SK-N-SH treated with all-trans-retinoic acid at 6 μM for 48 hours (cell line): ENCODE results near the gene SLC22A23.

Source experiments
- ATAC-seq: fragments of 200-7000 bp; cut with Tn5 transposase; 3 replicates; pipeline ENCODE4 v1.9.1; 2020; ENCODE audit warnings: mild to moderate bottlenecking, moderate library complexity
- ARNTL ChIP-seq: fragments of 450-650 bp; formaldehyde crosslinking; IDR thresholded peaks from 2 replicates; pipeline ENCODE4 v1.5.0; 2020; ENCODE audit warnings: low read depth, mild to moderate bottlenecking, moderate library complexity, borderline replicate concordance
- CSDC2 ChIP-seq: fragments of 250-450 bp; sonication (Bioruptor Pico); IDR thresholded peaks from 2 replicates; pipeline ENCODE4 v1.5.0; 2020; ENCODE audit warnings: mild to moderate bottlenecking, moderate library complexity
- ESRRG ChIP-seq: fragments of 250-450 bp; sonication (Bioruptor Pico); IDR thresholded peaks from 2 replicates; pipeline ENCODE4 v1.6.1; 2021; ENCODE audit warnings: mild to moderate bottlenecking
- GLIS3 ChIP-seq: fragments of 250-450 bp; sonication (Bioruptor Pico); IDR thresholded peaks from 2 replicates; pipeline ENCODE4 v1.5.0; 2020; ENCODE audit warnings: mild to moderate bottlenecking, moderate library complexity
- OSR1 ChIP-seq: fragments of 250-450 bp; sonication (Bioruptor Pico); IDR thresholded peaks from 2 replicates; pipeline ENCODE4 v1.8.0; 2022; ENCODE audit warnings: moderate library complexity, mild to moderate bottlenecking, inconsistent platforms
- PPARA ChIP-seq: fragments of 250-450 bp; sonication (Bioruptor Pico); IDR thresholded peaks from 2 replicates; pipeline ENCODE4 v1.5.0; 2020; ENCODE audit warnings: mild to moderate bottlenecking, borderline replicate concordance
- RARB ChIP-seq: fragments of 250-450 bp; sonication (Bioruptor Pico); IDR thresholded peaks from 2 replicates; pipeline ENCODE4 v1.8.0; 2021; ENCODE audit warnings: mild to moderate bottlenecking, moderate library complexity
- SNAI2 ChIP-seq: fragments of 250-450 bp; sonication (Bioruptor Pico); IDR thresholded peaks from 2 replicates; pipeline ENCODE4 v1.5.0; 2020; ENCODE audit warnings: mild to moderate bottlenecking, moderate library complexity
- TCF4 ChIP-seq: fragments of 250-450 bp; sonication (Bioruptor Pico); IDR thresholded peaks from 2 replicates; pipeline ENCODE4 v1.8.0; 2021; ENCODE audit warnings: mild to moderate bottlenecking, moderate library complexity, borderline replicate concordance
- ZC3H10 ChIP-seq: fragments of 250-450 bp; sonication (Bioruptor Pico); IDR thresholded peaks from 2 replicates; pipeline ENCODE4 v1.5.1; 2021; ENCODE audit warnings: mild to moderate bottlenecking, moderate library complexity
- ZFP3 ChIP-seq: fragments of 250-450 bp; sonication (Bioruptor Pico); IDR thresholded peaks from 2 replicates; pipeline ENCODE4 v1.5.0; 2020; ENCODE audit warnings: mild to moderate bottlenecking, moderate library complexity
- ZFP30 ChIP-seq: fragments of 450-650 bp; formaldehyde crosslinking; IDR thresholded peaks from 2 replicates; pipeline ENCODE4 v1.5.0; 2022; ENCODE audit warnings: mild to moderate bottlenecking, moderate library complexity
- ZNF565 ChIP-seq: fragments of 450-650 bp; formaldehyde crosslinking; conservative IDR thresholded peaks from 2 replicates; pipeline ENCODE4 v1.5.0; 2020; ENCODE audit warnings: low read depth, mild to moderate bottlenecking, moderate library complexity
- ZNF70 ChIP-seq: fragments of 450-650 bp; formaldehyde crosslinking; IDR thresholded peaks from 2 replicates; pipeline ENCODE4 v1.5.0; 2020; ENCODE audit warnings: mild to moderate bottlenecking, moderate library complexity
- ZNF8 ChIP-seq: fragments of 450-650 bp; formaldehyde crosslinking; IDR thresholded peaks from 2 replicates; pipeline ENCODE4 v1.5.0; 2020; ENCODE audit warnings: mild to moderate bottlenecking, moderate library complexity
- TF ChIP-seq, protein P1 (sequence below): fragments of 250-450 bp; sonication (Bioruptor Pico); IDR thresholded peaks from 2 replicates; pipeline ENCODE4 v1.5.0; 2020; ENCODE audit warnings: mild to moderate bottlenecking, moderate library complexity
- TF ChIP-seq, protein P2 (sequence below): fragments of 250-450 bp; sonication (Bioruptor Pico); IDR thresholded peaks from 2 replicates; pipeline ENCODE4 v1.8.0; 2021; ENCODE audit warnings: low read depth, mild to moderate bottlenecking, moderate library complexity, borderline replicate concordance
- TF ChIP-seq, protein P3 (sequence below): fragments of 250-450 bp; sonication (Bioruptor Pico); IDR thresholded peaks from 2 replicates; pipeline ENCODE4 v1.8.0; 2020; ENCODE audit warnings: mild to moderate bottlenecking, moderate library complexity, borderline replicate concordance
- TF ChIP-seq, protein P4 (sequence below): fragments of 250-450 bp; sonication (Bioruptor Pico); IDR thresholded peaks from 2 replicates; pipeline ENCODE4 v1.5.1; 2021; ENCODE audit warnings: mild to moderate bottlenecking, moderate library complexity

Gene SLC22A23

DNA sequence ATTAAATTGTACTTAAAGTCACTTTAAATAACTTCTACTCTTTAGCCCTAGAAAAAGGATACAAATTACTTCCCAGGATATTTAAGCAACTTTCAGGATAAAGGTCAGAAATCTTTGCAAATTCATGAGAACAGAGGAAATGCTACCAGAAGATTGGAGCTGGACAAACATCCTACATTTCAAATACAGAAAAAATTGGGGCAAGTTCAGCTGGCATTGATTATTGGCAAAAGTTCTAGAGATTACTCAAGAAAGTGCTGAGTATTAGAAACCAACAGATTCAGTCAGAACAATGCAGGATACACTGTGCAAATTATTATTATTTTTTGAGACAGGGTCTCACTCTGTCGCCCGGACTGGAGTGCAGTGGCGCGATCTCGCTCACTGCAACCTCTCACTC is 6.0 kb downstream of the SLC22A23 start:
- no peak for TF ChIP-seq GLIS3 (CRISPR knock-in tag)
- TF ChIP-seq SNAI2 (CRISPR knock-in tag) = no peak
- TF ChIP-seq OSR1 (CRISPR knock-in tag) = no peak
- TF ChIP-seq CSDC2 (CRISPR knock-in tag) = no peak
- TF ChIP-seq, protein P1, sequence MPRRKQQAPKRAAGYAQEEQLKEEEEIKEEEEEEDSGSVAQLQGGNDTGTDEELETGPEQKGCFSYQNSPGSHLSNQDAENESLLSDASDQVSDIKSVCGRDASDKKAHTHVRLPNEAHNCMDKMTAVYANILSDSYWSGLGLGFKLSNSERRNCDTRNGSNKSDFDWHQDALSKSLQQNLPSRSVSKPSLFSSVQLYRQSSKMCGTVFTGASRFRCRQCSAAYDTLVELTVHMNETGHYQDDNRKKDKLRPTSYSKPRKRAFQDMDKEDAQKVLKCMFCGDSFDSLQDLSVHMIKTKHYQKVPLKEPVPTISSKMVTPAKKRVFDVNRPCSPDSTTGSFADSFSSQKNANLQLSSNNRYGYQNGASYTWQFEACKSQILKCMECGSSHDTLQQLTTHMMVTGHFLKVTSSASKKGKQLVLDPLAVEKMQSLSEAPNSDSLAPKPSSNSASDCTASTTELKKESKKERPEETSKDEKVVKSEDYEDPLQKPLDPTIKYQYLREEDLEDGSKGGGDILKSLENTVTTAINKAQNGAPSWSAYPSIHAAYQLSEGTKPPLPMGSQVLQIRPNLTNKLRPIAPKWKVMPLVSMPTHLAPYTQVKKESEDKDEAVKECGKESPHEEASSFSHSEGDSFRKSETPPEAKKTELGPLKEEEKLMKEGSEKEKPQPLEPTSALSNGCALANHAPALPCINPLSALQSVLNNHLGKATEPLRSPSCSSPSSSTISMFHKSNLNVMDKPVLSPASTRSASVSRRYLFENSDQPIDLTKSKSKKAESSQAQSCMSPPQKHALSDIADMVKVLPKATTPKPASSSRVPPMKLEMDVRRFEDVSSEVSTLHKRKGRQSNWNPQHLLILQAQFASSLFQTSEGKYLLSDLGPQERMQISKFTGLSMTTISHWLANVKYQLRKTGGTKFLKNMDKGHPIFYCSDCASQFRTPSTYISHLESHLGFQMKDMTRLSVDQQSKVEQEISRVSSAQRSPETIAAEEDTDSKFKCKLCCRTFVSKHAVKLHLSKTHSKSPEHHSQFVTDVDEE (CRISPR knock-in tag) = no peak
- no peak for TF ChIP-seq ESRRG (CRISPR knock-in tag)
- TF ChIP-seq, protein P2, sequence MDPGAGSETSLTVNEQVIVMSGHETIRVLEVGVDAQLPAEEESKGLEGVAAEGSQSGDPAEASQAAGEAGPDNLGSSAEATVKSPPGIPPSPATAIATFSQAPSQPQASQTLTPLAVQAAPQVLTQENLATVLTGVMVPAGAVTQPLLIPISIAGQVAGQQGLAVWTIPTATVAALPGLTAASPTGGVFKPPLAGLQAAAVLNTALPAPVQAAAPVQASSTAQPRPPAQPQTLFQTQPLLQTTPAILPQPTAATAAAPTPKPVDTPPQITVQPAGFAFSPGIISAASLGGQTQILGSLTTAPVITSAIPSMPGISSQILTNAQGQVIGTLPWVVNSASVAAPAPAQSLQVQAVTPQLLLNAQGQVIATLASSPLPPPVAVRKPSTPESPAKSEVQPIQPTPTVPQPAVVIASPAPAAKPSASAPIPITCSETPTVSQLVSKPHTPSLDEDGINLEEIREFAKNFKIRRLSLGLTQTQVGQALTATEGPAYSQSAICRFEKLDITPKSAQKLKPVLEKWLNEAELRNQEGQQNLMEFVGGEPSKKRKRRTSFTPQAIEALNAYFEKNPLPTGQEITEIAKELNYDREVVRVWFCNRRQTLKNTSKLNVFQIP (CRISPR knock-in tag) = no peak
- no peak for TF ChIP-seq ZNF8 (CRISPR knock-in tag)
- TF ChIP-seq RARB (CRISPR knock-in tag) = no peak
- no peak for TF ChIP-seq ZNF70 (CRISPR knock-in tag)
- no peak for TF ChIP-seq ZFP3 (CRISPR knock-in tag)
- TF ChIP-seq ZNF565 (CRISPR knock-in tag) = no peak
- TF ChIP-seq, protein P3, sequence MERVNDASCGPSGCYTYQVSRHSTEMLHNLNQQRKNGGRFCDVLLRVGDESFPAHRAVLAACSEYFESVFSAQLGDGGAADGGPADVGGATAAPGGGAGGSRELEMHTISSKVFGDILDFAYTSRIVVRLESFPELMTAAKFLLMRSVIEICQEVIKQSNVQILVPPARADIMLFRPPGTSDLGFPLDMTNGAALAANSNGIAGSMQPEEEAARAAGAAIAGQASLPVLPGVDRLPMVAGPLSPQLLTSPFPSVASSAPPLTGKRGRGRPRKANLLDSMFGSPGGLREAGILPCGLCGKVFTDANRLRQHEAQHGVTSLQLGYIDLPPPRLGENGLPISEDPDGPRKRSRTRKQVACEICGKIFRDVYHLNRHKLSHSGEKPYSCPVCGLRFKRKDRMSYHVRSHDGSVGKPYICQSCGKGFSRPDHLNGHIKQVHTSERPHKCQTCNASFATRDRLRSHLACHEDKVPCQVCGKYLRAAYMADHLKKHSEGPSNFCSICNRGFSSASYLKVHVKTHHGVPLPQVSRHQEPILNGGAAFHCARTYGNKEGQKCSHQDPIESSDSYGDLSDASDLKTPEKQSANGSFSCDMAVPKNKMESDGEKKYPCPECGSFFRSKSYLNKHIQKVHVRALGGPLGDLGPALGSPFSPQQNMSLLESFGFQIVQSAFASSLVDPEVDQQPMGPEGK (CRISPR knock-in tag) = no peak
- TF ChIP-seq, protein P4, sequence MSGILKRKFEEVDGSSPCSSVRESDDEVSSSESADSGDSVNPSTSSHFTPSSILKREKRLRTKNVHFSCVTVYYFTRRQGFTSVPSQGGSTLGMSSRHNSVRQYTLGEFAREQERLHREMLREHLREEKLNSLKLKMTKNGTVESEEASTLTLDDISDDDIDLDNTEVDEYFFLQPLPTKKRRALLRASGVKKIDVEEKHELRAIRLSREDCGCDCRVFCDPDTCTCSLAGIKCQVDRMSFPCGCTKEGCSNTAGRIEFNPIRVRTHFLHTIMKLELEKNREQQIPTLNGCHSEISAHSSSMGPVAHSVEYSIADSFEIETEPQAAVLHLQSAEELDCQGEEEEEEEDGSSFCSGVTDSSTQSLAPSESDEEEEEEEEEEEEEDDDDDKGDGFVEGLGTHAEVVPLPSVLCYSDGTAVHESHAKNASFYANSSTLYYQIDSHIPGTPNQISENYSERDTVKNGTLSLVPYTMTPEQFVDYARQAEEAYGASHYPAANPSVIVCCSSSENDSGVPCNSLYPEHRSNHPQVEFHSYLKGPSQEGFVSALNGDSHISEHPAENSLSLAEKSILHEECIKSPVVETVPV (CRISPR knock-in tag) = no peak
- TF ChIP-seq PPARA (CRISPR knock-in tag) = no peak
- TF ChIP-seq, all 23 proteins: peak for 0
- ATAC-seq = no peak

DNA sequence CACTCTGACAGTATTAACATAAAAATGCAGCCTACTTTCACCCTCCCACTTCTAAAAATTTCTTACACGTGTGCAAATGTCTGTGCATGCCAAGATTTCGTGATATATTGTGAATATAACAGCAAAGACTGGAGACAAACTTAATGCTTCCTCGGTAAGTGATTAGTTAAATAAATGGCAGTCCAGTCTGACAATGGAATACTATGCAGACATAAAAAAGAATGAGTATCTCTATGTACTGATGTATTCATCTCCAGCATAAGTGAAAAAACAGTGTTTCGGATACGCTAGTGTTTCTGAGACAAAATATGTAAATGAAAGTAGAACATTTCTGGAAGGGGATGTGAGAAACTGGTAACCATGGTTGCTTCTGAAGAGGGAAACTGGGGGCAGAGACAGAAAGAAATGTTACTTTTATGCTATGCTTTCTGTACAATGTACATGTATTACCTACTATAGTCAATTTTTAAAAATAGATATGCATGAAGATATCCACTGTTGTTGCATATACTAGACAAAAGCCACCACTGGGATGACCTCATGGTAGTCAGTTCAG is 7.0 kb downstream of the SLC22A23 start:
- no peak for ATAC-seq
- TF ChIP-seq ZNF565 (CRISPR knock-in tag) (no peak), ARNTL (CRISPR knock-in tag) (no peak), ZFP30 (CRISPR knock-in tag) (no peak), ESRRG (CRISPR knock-in tag) (no peak), TCF4 (CRISPR knock-in tag) (no peak), OSR1 (CRISPR knock-in tag) (no peak), PPARA (CRISPR knock-in tag) (no peak), ZNF8 (CRISPR knock-in tag) (no peak), RARB (CRISPR knock-in tag) (no peak), ZC3H10 (CRISPR knock-in tag) (no peak)
- TF ChIP-seq, protein P2 (CRISPR knock-in tag) = no peak
- TF ChIP-seq, protein P4 (CRISPR knock-in tag) = no peak
